Progenitor cell of endocrine pancreas (in vitro differentiated cells): ENCODE results near the gene EVA1C. TPM values are rescaled to one million over a fixed set of nuclear protein-coding genes. Genes with fewer than 3 reads are reported as not detected.

Experiments used
- DNase-seq: peaks from one replicate; pipeline ENCODE4 v3.0.0; 2021; ENCODE audit warnings: low spot score; ENCODE audit not compliant: unreplicated experiment
- H3K27ac Mint-ChIP-seq: 2 replicates; pipeline ENCODE4 v1.8.0; 2021; ENCODE audit warnings: mild to moderate bottlenecking, moderate library complexity, mixed read lengths
- H3K27me3 Mint-ChIP-seq: 2 replicates; pipeline ENCODE4 v1.8.0; 2021; ENCODE audit warnings: mixed read lengths
- H3K36me3 Mint-ChIP-seq: 2 replicates; pipeline ENCODE4 v1.8.0; 2022; ENCODE audit warnings: mixed read lengths; ENCODE audit not compliant: insufficient read depth
- H3K4me1 Mint-ChIP-seq: 2 replicates; pipeline ENCODE4 v1.8.0; 2021; ENCODE audit warnings: low read depth, mixed read lengths
- H3K4me3 Mint-ChIP-seq: 2 replicates; pipeline ENCODE4 v1.8.0; 2021; ENCODE audit warnings: low read depth, mild to moderate bottlenecking, moderate library complexity, mixed read lengths
- H3K9me3 Mint-ChIP-seq: 2 replicates; pipeline ENCODE4 v1.8.0; 2021; ENCODE audit warnings: low read depth, mixed read lengths
- long read RNA-seq: library from polyadenylated mRNA; unstranded; transcript quantifications from one replicate; pipeline ENCODE4 v2.0.0, GENCODE V29; 2020
- total RNA-seq: library from RNA; stranded (reverse); gene quantifications from 2 replicates; pipeline ENCODE4 v1.2.1, GENCODE V29; 2021
- TF ChIP-seq, protein P1 (sequence below): fragments of 200-600 bp; sonication (generic); IDR thresholded peaks from one replicate; pipeline ENCODE4 v1.5.0; 2021; ENCODE audit warnings: antibody characterized with exemption, mild to moderate bottlenecking; ENCODE audit not compliant: unreplicated experiment

EVA1C gene, protein sequence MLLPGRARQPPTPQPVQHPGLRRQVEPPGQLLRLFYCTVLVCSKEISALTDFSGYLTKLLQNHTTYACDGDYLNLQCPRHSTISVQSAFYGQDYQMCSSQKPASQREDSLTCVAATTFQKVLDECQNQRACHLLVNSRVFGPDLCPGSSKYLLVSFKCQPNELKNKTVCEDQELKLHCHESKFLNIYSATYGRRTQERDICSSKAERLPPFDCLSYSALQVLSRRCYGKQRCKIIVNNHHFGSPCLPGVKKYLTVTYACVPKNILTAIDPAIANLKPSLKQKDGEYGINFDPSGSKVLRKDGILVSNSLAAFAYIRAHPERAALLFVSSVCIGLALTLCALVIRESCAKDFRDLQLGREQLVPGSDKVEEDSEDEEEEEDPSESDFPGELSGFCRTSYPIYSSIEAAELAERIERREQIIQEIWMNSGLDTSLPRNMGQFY
- total RNA-seq, result not detected in 2 replicates
- long read RNA-seq, result 0 reads

DNA sequence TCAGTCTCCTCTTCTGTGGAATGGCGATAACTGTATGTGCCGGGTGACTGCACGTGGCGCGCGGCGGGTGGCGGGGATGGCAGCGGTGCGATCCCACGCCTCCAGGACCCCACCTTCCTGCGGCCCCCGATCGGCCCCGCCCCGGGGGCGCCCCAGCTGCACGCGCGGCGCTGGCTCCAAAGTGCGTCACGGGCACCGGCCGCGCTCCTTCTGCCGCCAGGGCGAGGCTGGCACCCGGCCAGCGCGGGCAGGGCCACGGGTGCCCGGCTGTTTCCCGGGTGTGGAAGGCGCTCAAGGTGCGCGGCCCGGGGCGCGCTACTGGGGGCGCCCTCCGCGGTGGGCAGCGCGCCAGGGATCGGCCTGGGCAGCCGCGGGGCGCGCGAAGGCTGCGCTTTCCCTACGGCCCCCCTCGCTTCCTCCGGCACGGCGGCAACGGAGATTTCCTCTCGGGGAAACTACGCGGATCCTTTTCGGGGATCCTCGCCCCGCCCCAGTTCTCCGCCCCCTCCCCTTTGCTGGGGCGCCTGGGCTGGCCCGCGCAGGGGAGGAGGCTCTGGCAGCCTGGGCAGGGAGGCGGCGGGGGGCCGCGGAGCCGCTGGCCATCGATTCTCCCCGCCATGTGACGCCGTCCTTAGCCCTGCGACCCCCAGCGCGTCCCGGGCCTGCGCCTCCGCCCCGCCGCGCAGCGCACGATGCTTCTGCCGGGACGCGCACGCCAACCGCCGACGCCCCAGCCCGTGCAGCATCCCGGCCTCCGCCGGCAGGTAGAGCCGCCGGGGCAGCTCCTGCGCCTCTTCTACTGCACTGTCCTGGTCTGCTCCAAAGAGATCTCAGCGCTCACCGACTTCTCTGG is at the start of gene EVA1C:
TSS of gene EVA1C (plus strand) at position 545 of the 853 bp plus-strand sequence. CDS start at position 693, 148 bp downstream.
- DNase-seq, result peak; percentile 16
- Mint-ChIP-seq H3K9me3 (no peaks in the 10 kb centered on the region), H3K27me3 (peaks cover 68% of the 10 kb centered on the region), H3K4me3 (peak within 1 kb of the TSS; percentile 72), H3K27ac (peak within 1 kb of the TSS; percentile 73), H3K36me3 (no peaks in the 10 kb centered on the region), H3K4me1 (peaks cover 24% of the 10 kb centered on the region)
- TF ChIP-seq, protein P1, sequence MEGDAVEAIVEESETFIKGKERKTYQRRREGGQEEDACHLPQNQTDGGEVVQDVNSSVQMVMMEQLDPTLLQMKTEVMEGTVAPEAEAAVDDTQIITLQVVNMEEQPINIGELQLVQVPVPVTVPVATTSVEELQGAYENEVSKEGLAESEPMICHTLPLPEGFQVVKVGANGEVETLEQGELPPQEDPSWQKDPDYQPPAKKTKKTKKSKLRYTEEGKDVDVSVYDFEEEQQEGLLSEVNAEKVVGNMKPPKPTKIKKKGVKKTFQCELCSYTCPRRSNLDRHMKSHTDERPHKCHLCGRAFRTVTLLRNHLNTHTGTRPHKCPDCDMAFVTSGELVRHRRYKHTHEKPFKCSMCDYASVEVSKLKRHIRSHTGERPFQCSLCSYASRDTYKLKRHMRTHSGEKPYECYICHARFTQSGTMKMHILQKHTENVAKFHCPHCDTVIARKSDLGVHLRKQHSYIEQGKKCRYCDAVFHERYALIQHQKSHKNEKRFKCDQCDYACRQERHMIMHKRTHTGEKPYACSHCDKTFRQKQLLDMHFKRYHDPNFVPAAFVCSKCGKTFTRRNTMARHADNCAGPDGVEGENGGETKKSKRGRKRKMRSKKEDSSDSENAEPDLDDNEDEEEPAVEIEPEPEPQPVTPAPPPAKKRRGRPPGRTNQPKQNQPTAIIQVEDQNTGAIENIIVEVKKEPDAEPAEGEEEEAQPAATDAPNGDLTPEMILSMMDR, result no peak

DNA sequence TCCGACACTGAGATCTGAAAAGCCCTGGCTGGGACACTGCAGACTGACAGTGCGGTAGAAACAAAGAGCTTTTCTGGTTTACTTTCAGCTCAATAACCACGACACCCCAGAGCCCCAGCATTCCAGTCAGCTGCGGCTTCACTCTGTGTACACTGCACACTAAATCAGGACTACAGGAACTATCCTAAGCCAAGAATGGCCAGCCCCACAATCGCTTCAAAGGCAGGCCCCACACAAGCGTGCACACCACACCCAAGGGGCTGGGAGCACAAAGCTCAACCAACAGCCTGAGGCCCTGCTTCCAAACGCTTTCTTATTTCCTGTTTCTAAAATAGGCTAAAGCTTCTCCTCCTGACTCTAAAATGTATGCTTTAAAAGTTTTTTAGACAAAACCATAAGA is 48.1 kb upstream of the EVA1C start:
- H3K4me3 Mint-ChIP-seq, result no peak overlapping the region
- H3K36me3 Mint-ChIP-seq, result peaks cover 21% of the 10 kb centered on the region
- no peaks in the 10 kb centered on the region for H3K9me3 Mint-ChIP-seq
- TF ChIP-seq, protein P1, result no peak
- no peaks in the 10 kb centered on the region for H3K27me3 Mint-ChIP-seq
- H3K27ac Mint-ChIP-seq, result no peak overlapping the region
- H3K4me1 Mint-ChIP-seq, result no peaks in the 10 kb centered on the region
- no peak for DNase-seq

DNA sequence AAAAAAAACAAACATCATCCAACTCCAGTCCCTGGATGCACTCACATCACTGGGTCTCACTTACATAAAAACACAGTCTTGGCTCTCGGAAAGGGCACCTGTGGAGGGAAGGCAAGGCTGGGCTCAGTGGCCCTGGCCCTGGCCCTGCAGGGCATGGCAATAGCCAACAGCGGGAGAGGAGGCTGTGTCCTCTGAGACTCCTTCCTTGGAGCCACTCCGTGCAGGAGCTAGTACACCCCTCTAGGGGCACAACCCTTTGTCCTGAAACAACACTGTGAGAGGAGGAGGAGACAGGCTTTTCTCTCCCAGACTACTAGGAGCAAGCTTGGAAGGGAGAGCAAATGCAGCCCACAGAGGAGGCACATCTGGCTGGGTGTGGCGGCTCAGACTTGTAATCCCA is 47.7 kb upstream of the EVA1C start:
- peaks cover 21% of the 10 kb centered on the region for H3K36me3 Mint-ChIP-seq
- no peak for DNase-seq
- no peaks in the 10 kb centered on the region for H3K27me3 Mint-ChIP-seq
- H3K4me3 Mint-ChIP-seq, result no peak overlapping the region
- H3K27ac Mint-ChIP-seq, result no peak overlapping the region
- H3K4me1 Mint-ChIP-seq, result no peaks in the 10 kb centered on the region
- no peaks in the 10 kb centered on the region for H3K9me3 Mint-ChIP-seq
- TF ChIP-seq, protein P1, result no peak

DNA sequence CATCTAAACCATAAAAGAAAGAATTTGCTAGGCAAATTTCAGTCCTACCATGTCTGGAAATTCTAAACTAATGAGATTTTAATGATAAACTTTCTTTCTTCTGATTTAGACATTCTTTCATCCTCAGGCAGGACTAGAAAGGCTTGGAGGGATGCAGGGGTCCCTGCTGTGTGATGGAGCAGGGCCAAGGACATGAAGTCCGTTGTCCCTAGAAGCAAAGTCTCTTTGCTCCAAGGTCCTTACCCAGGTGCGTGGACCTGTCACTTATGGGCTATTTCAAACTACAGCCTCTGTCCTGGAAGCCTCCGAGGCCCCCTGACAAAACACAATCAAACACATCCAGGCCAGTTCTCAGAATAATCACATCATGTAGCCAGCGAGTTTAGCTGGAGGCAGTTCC is 46.3 kb upstream of the EVA1C start:
- DNase-seq, result no peak
- Mint-ChIP-seq H3K9me3 (no peaks in the 10 kb centered on the region), H3K36me3 (peaks cover 17% of the 10 kb centered on the region), H3K4me1 (no peaks in the 10 kb centered on the region), H3K27me3 (no peaks in the 10 kb centered on the region), H3K4me3 (no peak overlapping the region), H3K27ac (no peak overlapping the region)
- TF ChIP-seq, protein P1, result no peak

DNA sequence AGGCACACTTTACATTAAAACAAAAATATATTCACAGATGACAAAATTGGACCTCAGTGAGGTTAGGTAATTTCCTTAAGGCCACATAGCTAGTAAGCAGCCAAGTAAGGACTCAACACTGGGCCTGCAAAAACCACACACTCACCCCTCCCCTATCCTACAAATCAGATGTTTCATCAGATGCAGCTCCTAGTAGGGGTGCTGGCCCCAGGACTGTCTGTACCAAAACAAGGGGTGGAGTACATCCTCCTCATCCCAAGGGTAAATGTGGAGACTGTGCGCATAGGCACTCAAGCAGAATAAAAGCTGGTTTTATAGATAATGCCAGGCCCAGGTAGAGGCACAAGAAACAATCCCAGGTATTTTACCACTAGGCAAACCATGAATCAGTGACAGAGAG is 45.3 kb upstream of the EVA1C start:
- Mint-ChIP-seq H3K27me3 (no peaks in the 10 kb centered on the region), H3K36me3 (peaks cover 18% of the 10 kb centered on the region), H3K27ac (peak overlapping the region; percentile 37), H3K4me1 (no peaks in the 10 kb centered on the region), H3K9me3 (no peaks in the 10 kb centered on the region), H3K4me3 (no peak overlapping the region)
- no peak for DNase-seq
- TF ChIP-seq, protein P1, result no peak
